CD4-positive, CD25-positive, alpha-beta regulatory T cell (primary cell): ENCODE measurements around the gene ZFYVE19. TPM values are rescaled to one million over a fixed set of nuclear protein-coding genes. Genes with fewer than 3 reads are reported as not detected.
"Not testable (repeated sequence)": the region's sequence is repeated elsewhere in the genome, so short reads cannot be mapped to it uniquely, and the experiment has no call there.

Experiments used
- ATAC-seq, 2 donors: fragments of 150-1000 bp; cut with Tn5 transposase; one replicate each; pipeline ENCODE4 v1.10.0; 2021; ENCODE audit warnings: low read depth in 2 of 2, moderate number of reproducible peaks in 2 of 2, moderate library complexity in 1 of 2
- DNase-seq, 3 donors: peaks; one replicate each; pipeline versions ENCODE4 v3.0.0 to v3.0.0-alpha.2; 2012 to 2022; ENCODE audit warnings: mixed read lengths in 1 of 3
- H3K27ac ChIP-seq: one replicate; pipeline ENCODE4 v1.7.0; 2013; ENCODE audit warnings: mild to moderate bottlenecking, low read length; ENCODE audit not compliant: insufficient read depth, poor library complexity, severe bottlenecking
- H3K27me3 ChIP-seq: one replicate; pipeline ENCODE4 v1.7.0; 2013; ENCODE audit warnings: low read length; ENCODE audit not compliant: control insufficient read depth, insufficient read depth
- H3K36me3 ChIP-seq: one replicate; pipeline ENCODE4 v1.7.0; 2013; ENCODE audit warnings: mild to moderate bottlenecking, low read length, moderate library complexity; ENCODE audit not compliant: control insufficient read depth, insufficient read depth
- H3K4me1 ChIP-seq: 2 replicates; pipeline ENCODE4 v1.7.0; 2013; ENCODE audit warnings: mild to moderate bottlenecking, low read length; ENCODE audit not compliant: insufficient read depth, control insufficient read depth, poor library complexity, severe bottlenecking
- H3K4me3 ChIP-seq: one replicate; pipeline ENCODE4 v1.7.0; 2013; ENCODE audit warnings: low read depth, mild to moderate bottlenecking, low read length, moderate library complexity
- H3K9me3 ChIP-seq, 2 experiments: 1 replicate in 1 of 2; 2 replicates in 1 of 2; pipeline ENCODE4 v1.7.0; 2013; ENCODE audit warnings: low read length in 2 of 2, mild to moderate bottlenecking in 1 of 2, moderate library complexity in 1 of 2; ENCODE audit not compliant: control insufficient read depth in 2 of 2
- H3K27ac Mint-ChIP-seq, 3 donors: one replicate each; pipeline ENCODE4 v1.8.0; 2020 to 2022; ENCODE audit warnings: mild to moderate bottlenecking in 3 of 3, mixed read lengths in 3 of 3, moderate library complexity in 2 of 3
- H3K27me3 Mint-ChIP-seq: one replicate; pipeline ENCODE4 v1.8.0; 2022; ENCODE audit warnings: mild to moderate bottlenecking, mixed read lengths
- H3K36me3 Mint-ChIP-seq: one replicate; pipeline ENCODE4 v1.8.0; 2020; ENCODE audit warnings: mixed read lengths
- H3K4me1 Mint-ChIP-seq, 4 donors: one replicate each; pipeline ENCODE4 v1.8.0; 2020 to 2022; ENCODE audit warnings: mixed read lengths in 4 of 4, mild to moderate bottlenecking in 1 of 4
- H3K4me3 Mint-ChIP-seq, 4 donors: one replicate each; pipeline ENCODE4 v1.8.0; 2020 to 2022; ENCODE audit warnings: mild to moderate bottlenecking in 4 of 4, mixed read lengths in 4 of 4, moderate library complexity in 3 of 4
- H3K9me3 Mint-ChIP-seq, 7 donors: one replicate each; pipeline ENCODE4 v1.8.0; 2020 to 2022; ENCODE audit warnings: mixed read lengths in 7 of 7, mild to moderate bottlenecking in 3 of 7, moderate library complexity in 2 of 7
- polyA plus RNA-seq, 4 donors: library from polyadenylated mRNA; unstranded; fragments of 300-500 nt; fragmentation: Illumina TruSeq; gene quantifications; one replicate each; pipeline ENCODE4 v1.2.3, GENCODE V29; 2021
- total RNA-seq: library from RNA; stranded (reverse); gene quantifications from one replicate; pipeline ENCODE4 v1.2.3, GENCODE V29; 2022

ZFYVE19 gene
- total and polyA plus RNA-seq, 5 donors from 2014 or later: 14.5 to 24.4 (median 15.7) TPM

DNA sequence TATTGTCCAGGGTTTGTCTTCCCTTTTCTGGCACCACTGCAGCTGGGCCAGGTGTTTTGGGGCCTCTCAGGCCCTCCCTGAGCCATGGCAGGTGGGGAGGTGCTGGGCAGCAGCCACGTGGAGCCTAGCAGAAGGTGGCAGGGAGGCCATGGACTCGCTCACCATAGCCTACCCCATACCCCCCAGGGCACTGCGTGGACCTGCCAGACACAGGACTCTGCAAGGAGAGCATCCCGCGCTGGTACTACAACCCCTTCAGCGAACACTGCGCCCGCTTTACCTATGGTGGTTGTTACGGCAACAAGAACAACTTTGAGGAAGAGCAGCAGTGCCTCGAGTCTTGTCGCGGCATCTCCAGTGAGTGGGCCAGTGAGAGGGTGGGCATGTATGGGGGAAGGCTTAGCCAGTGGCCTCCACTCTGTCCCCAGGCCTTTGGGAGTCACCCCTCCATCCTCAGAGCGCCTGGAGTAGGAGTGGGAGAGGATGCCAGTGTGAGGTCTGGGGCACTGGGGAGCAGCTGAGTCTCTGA is 48.9 kb downstream of the ZFYVE19 start:
- DNase-seq: no peak
- Mint-ChIP-seq H3K36me3 (peaks cover 3% of the 10 kb centered on the region), H3K27ac (no peak overlapping the region), H3K9me3 (peaks cover 0 to 2% (median 0%) of the 10 kb centered on the region in 7 donors), H3K27me3 (peaks cover 10% of the 10 kb centered on the region), H3K4me1 (peaks cover 0 to 13% (median 6%) of the 10 kb centered on the region in 4 donors), H3K4me3 (no peak overlapping the region)
- no peak for ATAC-seq
- no peak overlapping the region for H3K27ac ChIP-seq
- H3K9me3 ChIP-seq: no peaks in the 10 kb centered on the region
- no peak overlapping the region for H3K4me3 ChIP-seq
- no peaks in the 10 kb centered on the region for H3K36me3 ChIP-seq
- no peaks in the 10 kb centered on the region for H3K4me1 ChIP-seq
- no peaks in the 10 kb centered on the region for H3K27me3 ChIP-seq

DNA sequence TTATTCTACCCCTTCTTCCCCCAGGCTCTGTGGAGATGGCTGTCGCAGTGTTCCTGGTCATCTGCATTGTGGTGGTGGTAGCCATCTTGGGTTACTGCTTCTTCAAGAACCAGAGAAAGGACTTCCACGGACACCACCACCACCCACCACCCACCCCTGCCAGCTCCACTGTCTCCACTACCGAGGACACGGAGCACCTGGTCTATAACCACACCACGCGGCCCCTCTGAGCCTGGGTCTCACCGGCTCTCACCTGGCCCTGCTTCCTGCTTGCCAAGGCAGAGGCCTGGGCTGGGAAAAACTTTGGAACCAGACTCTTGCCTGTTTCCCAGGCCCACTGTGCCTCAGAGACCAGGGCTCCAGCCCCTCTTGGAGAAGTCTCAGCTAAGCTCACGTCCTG is 49.9 kb downstream of the ZFYVE19 start:
- peaks cover 10% of the 10 kb centered on the region for H3K27me3 Mint-ChIP-seq
- ATAC-seq (no peak), DNase-seq (no peak)
- peaks cover 0 to 13% (median 6%) of the 10 kb centered on the region in 4 donors for H3K4me1 Mint-ChIP-seq
- Histone ChIP-seq H3K27ac (no peak overlapping the region), H3K27me3 (no peaks in the 10 kb centered on the region), H3K36me3 (no peaks in the 10 kb centered on the region), H3K4me1 (no peaks in the 10 kb centered on the region), H3K9me3 (no peaks in the 10 kb centered on the region), H3K4me3 (no peak overlapping the region)
- no peak overlapping the region for H3K4me3 Mint-ChIP-seq
- H3K9me3 Mint-ChIP-seq: no peaks in the 10 kb centered on the region
- H3K36me3 Mint-ChIP-seq: peaks cover 3% of the 10 kb centered on the region
- no peak overlapping the region for H3K27ac Mint-ChIP-seq

DNA sequence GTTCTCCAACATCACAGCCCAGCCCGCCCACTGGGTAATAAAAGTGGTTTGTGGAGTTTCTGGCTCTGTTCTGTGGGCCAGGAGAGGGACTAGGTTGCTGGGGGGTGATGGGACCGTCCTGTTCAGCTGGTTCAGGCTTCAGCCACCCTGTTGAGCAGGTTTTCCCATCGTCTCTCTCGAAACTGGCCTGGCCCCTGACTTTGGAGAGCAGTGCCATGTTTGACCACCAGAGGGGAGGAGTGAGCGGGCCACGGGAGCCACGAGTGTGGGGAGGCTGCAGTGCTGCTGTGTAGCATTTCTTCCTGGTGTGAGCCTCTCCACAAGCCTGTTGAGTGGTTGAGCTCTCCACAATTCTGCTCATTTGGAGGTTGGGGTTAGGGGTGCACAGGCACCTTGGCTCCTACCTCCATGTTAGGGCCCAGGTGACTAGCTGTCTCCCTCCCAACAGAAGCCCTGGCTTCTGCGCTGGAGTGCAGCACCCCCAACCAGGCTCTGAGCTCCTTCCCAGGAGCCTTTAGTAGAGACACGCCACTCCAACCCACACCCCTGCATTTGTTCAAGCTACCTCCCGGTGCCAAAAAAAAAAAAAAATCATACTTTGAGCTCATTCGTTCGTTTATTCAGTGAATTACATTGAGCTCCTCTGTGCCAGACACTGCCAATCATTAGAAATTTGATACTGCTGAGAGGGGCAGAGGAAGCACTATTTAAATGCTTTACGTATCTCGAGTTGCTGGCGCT is 50.9 kb downstream of the ZFYVE19 start:
- Histone ChIP-seq H3K36me3 (no peaks in the 10 kb centered on the region), H3K27ac (no peak overlapping the region), H3K9me3 (no peaks in the 10 kb centered on the region), H3K27me3 (no peaks in the 10 kb centered on the region), H3K4me3 (no peak overlapping the region), H3K4me1 (no peaks in the 10 kb centered on the region)
- H3K36me3 Mint-ChIP-seq: peaks cover 3% of the 10 kb centered on the region
- no peaks in the 10 kb centered on the region for H3K9me3 Mint-ChIP-seq
- peaks cover 10% of the 10 kb centered on the region for H3K27me3 Mint-ChIP-seq
- peak; percentile 59 to 74 (median 74) for DNase-seq
- peak; percentile 88 to 89 for ATAC-seq
- H3K27ac Mint-ChIP-seq: peak overlapping the region in 1 of 3 donors; percentile 17
- H3K4me3 Mint-ChIP-seq: no peak overlapping the region
- peaks cover 0 to 13% (median 6%) of the 10 kb centered on the region in 4 donors for H3K4me1 Mint-ChIP-seq

DNA sequence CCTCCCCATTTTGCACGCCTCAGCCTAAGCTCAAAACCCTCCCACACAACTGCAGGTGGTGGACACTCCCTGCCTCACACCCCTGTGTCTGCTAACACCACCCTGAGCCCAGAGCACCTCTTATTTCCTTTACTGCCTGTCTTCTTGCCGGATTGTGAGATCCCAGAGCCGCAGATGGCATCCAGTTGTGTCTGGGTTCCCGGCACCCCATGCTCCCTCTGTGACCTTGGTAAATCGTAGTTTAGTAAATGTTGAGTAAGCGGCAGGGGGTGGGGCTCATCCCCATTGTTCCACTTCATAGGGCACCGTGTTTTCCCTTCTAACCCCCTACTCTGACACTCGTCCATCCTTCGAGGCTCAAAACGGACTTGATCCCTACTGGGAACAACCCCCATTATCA is 51.8 kb downstream of the ZFYVE19 start:
- H3K27me3 ChIP-seq: no peaks in the 10 kb centered on the region
- H3K36me3 Mint-ChIP-seq: peaks cover 3% of the 10 kb centered on the region
- H3K9me3 Mint-ChIP-seq: no peaks in the 10 kb centered on the region
- no peaks in the 10 kb centered on the region for H3K4me1 ChIP-seq
- H3K27ac ChIP-seq: no peak overlapping the region
- H3K4me1 Mint-ChIP-seq: peaks cover 0 to 13% (median 6%) of the 10 kb centered on the region in 4 donors
- DNase-seq: no peak
- H3K36me3 ChIP-seq: no peaks in the 10 kb centered on the region
- no peak overlapping the region for H3K4me3 ChIP-seq
- H3K9me3 ChIP-seq: no peaks in the 10 kb centered on the region
- H3K4me3 Mint-ChIP-seq: no peak overlapping the region
- peak overlapping the region in 1 of 3 donors; percentile 55 for H3K27ac Mint-ChIP-seq
- peaks cover 10% of the 10 kb centered on the region for H3K27me3 Mint-ChIP-seq
- ATAC-seq: no peak

DNA sequence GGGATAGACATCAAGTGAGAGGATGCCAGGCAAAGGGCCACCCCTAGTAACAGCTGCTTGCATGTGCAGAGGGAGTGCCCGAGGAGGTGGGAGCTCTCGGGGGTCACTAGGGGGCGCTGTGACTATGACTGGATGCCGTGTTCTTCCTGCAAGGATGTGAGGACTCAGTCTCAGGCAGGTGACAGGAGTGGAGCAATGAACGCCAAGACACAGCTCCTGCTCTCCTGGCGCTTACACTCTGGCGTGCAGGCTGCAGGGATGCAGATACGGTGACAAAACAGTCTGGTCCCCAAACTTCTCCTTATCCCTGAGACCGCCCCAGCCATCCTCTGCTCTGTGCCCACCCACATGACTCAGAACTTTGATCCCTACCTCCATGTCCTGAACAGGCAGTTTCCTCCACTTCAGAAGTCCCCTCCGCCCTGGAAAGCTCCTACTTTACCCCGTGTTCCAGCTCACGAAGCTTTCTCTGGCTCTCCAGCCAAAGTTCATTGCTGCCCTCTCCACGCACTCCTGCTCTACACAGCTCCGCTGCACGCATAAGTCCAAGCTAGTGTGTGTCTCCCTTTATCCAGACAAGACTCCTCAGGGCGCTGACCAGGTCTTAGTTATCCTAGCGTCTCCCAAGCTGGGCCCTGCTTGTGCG is 52.4 kb downstream of the ZFYVE19 start:
- Histone ChIP-seq H3K27ac (no peak overlapping the region), H3K36me3 (no peaks in the 10 kb centered on the region), H3K27me3 (no peaks in the 10 kb centered on the region), H3K9me3 (no peaks in the 10 kb centered on the region), H3K4me1 (no peaks in the 10 kb centered on the region), H3K4me3 (no peak overlapping the region)
- peak; percentile 62 to 88 (median 72) for DNase-seq
- Mint-ChIP-seq H3K4me3 (no peak overlapping the region), H3K27ac (peak overlapping the region in 2 of 3 donors; percentile 3 to 55), H3K4me1 (peaks cover 0 to 13% (median 6%) of the 10 kb centered on the region in 4 donors), H3K9me3 (no peaks in the 10 kb centered on the region), H3K27me3 (peaks cover 10% of the 10 kb centered on the region), H3K36me3 (peaks cover 3% of the 10 kb centered on the region)
- peak; percentile 62 to 63 for ATAC-seq

DNA sequence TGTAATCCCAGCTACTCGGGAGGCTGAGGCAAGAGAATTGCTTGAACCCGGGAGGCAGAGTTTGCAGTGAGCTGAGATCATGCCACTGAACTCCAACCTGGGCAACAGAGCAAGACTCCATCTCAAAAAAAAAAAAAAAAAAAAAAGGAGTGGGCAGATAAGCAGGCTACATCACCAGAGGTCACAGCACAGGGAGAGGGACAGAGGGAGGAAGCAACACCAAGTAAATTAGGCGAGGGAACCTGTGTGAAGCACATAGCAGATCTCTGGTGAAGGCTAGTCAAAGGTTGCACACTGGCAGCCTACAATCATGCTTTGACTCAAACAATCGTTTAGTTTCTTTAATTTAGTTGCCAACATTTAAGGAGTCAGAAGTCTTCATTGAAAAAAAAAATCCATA is 54.3 kb downstream of the ZFYVE19 start:
- not testable (repeated sequence) for H3K4me3 Mint-ChIP-seq, H3K27me3 Mint-ChIP-seq, H3K9me3 Mint-ChIP-seq, H3K27me3 ChIP-seq, H3K27ac Mint-ChIP-seq, H3K4me3 ChIP-seq, H3K36me3 ChIP-seq, H3K9me3 ChIP-seq, H3K4me1 ChIP-seq, H3K36me3 Mint-ChIP-seq, ATAC-seq, H3K27ac ChIP-seq, DNase-seq
- peaks cover 0 to 13% (median 6%) of the 10 kb centered on the region in 4 donors for H3K4me1 Mint-ChIP-seq

DNA sequence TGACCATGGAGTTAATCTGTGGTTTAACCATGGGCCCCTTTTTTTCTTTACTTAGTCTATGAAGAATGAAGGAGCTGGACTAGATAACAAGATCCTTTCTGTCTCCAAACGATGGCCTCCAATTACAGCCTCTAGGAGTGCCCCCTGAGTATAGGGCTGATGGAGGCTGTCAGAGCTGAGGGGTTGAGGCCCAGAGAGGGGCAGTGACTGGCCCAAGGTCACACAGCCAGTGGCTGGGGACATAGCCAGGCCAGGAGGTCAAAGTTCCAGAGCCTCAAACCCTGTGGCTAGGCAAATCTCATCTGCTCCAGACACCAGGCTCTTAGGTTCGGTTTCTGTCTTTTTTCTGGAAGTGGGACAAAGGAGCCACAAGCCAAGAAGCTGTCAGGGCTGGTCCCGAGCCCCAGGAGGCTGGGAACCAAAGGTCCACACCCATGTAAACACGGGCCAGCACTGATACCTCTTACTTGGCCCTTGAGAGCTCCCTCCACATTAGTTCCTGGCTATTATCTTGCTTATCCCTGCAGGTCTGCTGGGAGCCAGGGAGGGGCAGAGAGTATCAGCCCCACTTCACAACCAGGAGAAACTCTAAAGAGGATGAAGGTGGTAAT is 56.9 kb downstream of the ZFYVE19 start:
- no peak for DNase-seq
- ATAC-seq: no peak
- Mint-ChIP-seq H3K36me3 (no peaks in the 10 kb centered on the region), H3K27ac (peak overlapping the region in 1 of 3 donors; percentile 43), H3K9me3 (no peaks in the 10 kb centered on the region), H3K4me3 (no peak overlapping the region), H3K27me3 (peaks cover 6% of the 10 kb centered on the region), H3K4me1 (peaks cover 0 to 6% (median 2%) of the 10 kb centered on the region in 4 donors)
- Histone ChIP-seq H3K9me3 (no peaks in the 10 kb centered on the region), H3K27me3 (no peaks in the 10 kb centered on the region), H3K27ac (no peak overlapping the region), H3K4me1 (no peaks in the 10 kb centered on the region), H3K4me3 (no peak overlapping the region), H3K36me3 (no peaks in the 10 kb centered on the region)
